Caco-2 (cell line): ENCODE measurements around the gene LTO1. TPM values are rescaled to one million over a fixed set of nuclear protein-coding genes. Genes with fewer than 3 reads are reported as not detected.

Source experiments
- BruUV-seq: library from RNA; stranded (reverse); fragments of 400-500 nt; replicated peaks from 2 replicates; lab custom pipeline; 2021; lab: Mats Ljungman, UMichigan
- CTCF ChIA-PET: fragments of 300-600 bp; sonication (Branson Sonifier 250); formaldehyde crosslinking; loops from one replicate; lab custom pipeline; 2022; ENCODE audit warnings: antibody characterized with exemption; lab: Charles Lee
- POLR2A ChIA-PET: fragments of 300-600 bp; sonication (Branson Sonifier 250); formaldehyde crosslinking; loops from one replicate; lab custom pipeline; 2022; ENCODE audit warnings: antibody characterized with exemption; lab: Charles Lee
- DNase-seq, 2 experiments: peaks; one replicate each; pipeline versions ENCODE4 v3.0.0 to v3.0.0-alpha.2; 2020 to 2022
- H3K27me3 ChIP-seq: replicated peaks from 2 replicates; pipeline ENCODE4 v1.6.0; 2011; ENCODE audit warnings: low read length; ENCODE audit not compliant: control insufficient read depth, insufficient read depth
- H3K36me3 ChIP-seq: 2 replicates; pipeline ENCODE4 v1.5.1; 2011; ENCODE audit warnings: low read length; ENCODE audit not compliant: control insufficient read depth, insufficient read depth
- H3K4me1 ChIP-seq: fragments of 250-450 bp; sonication (Bioruptor Pico); 2 replicates; pipeline ENCODE4 v1.5.1; 2020; ENCODE audit warnings: mild to moderate bottlenecking
- H3K4me3 ChIP-seq: 2 replicates; pipeline ENCODE4 v1.5.1; 2011; ENCODE audit warnings: low read depth, mild to moderate bottlenecking, control low read depth, low read length
- H3K9me3 ChIP-seq: fragments of 250-450 bp; sonication (Bioruptor Pico); 2 replicates; pipeline ENCODE4 v1.5.1; 2020; ENCODE audit warnings: mild to moderate bottlenecking, moderate library complexity
- H3K27ac Mint-ChIP-seq: one replicate; pipeline ENCODE4 v1.8.0; 2022; ENCODE audit warnings: mixed read lengths; ENCODE audit not compliant: unreplicated experiment
- H3K27me3 Mint-ChIP-seq: one replicate; pipeline ENCODE4 v1.8.0; 2022; ENCODE audit warnings: mixed read lengths; ENCODE audit not compliant: insufficient read depth, unreplicated experiment
- H3K36me3 Mint-ChIP-seq: one replicate; pipeline ENCODE4 v1.8.0; 2022; ENCODE audit warnings: mild to moderate bottlenecking, mixed read lengths; ENCODE audit not compliant: insufficient read depth, unreplicated experiment
- H3K4me1 Mint-ChIP-seq: one replicate; pipeline ENCODE4 v1.8.0; 2022; ENCODE audit warnings: low read depth, mixed read lengths; ENCODE audit not compliant: unreplicated experiment
- H3K4me3 Mint-ChIP-seq: one replicate; pipeline ENCODE4 v1.8.0; 2022; ENCODE audit warnings: mild to moderate bottlenecking, moderate library complexity, mixed read lengths; ENCODE audit not compliant: unreplicated experiment
- H3K9me3 Mint-ChIP-seq: one replicate; pipeline ENCODE4 v1.8.0; 2022; ENCODE audit warnings: mixed read lengths; ENCODE audit not compliant: unreplicated experiment
- CTCF ChIP-seq, 2 experiments: fragments of 200-600 bp in 1 of 2; IDR thresholded peaks; 1 replicate in 1 of 2; 2 replicates in 1 of 2; pipeline versions ENCODE4 v1.5.1 to v1.8.0; 2011 to 2022; ENCODE audit warnings: antibody characterized with exemption in 1 of 2, control low read depth in 1 of 2, inconsistent platforms in 1 of 2, low read depth in 1 of 2, low read length in 1 of 2, mild to moderate bottlenecking in 1 of 2, moderate library complexity in 1 of 2; ENCODE audit not compliant: insufficient read depth in 1 of 2, severe bottlenecking in 1 of 2, unreplicated experiment in 1 of 2
- intact Hi-C: fragments of 100-400 bp; cut with micrococcal nuclease; formaldehyde crosslinking; loops from one replicate; pipeline ENCODE4 v1.10.0; 2022; ENCODE audit not compliant: unreplicated experiment
- total RNA-seq: library from RNA; stranded (reverse); gene quantifications from 2 replicates; pipeline ENCODE4 v1.2.3, GENCODE V29; 2022

LTO1 gene
- total RNA-seq, 1 experiment from 2014 or later, result 49.3 TPM

GRCh38 chr11:69637198-69637940 is 37.8 kb downstream of the LTO1 start:
- BruUV-seq, result TSS peak; percentile 46
- Mint-ChIP-seq H3K27ac (peak overlapping the region; percentile 97), H3K27me3 (no peaks in the 10 kb centered on the region), H3K4me3 (peak overlapping the region; percentile 96), H3K36me3 (peaks cover 55% of the 10 kb centered on the region), H3K4me1 (peaks cover 25% of the 10 kb centered on the region), H3K9me3 (no peaks in the 10 kb centered on the region)
- no peak for TF ChIP-seq CTCF (IDR thresholded peaks at IDR 0.05; ENCODE audit: insufficient read depth in 1 of 2, low read depth in 1 of 2, low read length in 1 of 2, severe bottlenecking in 1 of 2, unreplicated experiment in 1 of 2)
- ChIA-PET CTCF (interaction anchor here (0.6 to 1.3 kb wide), 5 partner anchors 169 to 1662 kb away, joined by 3 to 10 read pairs (median 4); no protein-coding TSS in a partner anchor), POLR2A (interaction anchor here (0.6 to 1.8 kb wide), 8 partner anchors 21 to 588 kb away, joined by 3 to 9 read pairs (median 4); partner anchors contain the start of gene TPCN2)
- peak; percentile 76 to 77 for DNase-seq
- Histone ChIP-seq H3K36me3 (no peaks in the 10 kb centered on the region), H3K9me3 (no peaks in the 10 kb centered on the region), H3K4me1 (peaks cover 19% of the 10 kb centered on the region), H3K4me3 (peak overlapping the region; percentile 73), H3K27me3 (no peaks in the 10 kb centered on the region)
- intact Hi-C loops, result loop anchor here (2.0 kb wide), 1 partner anchor 201 kb away; no protein-coding TSS in a partner anchor

GRCh38 chr11:69636512-69637197 is 38.5 kb downstream of the LTO1 start:
- peaks cover 25% of the 10 kb centered on the region for H3K4me1 Mint-ChIP-seq
- Histone ChIP-seq H3K27me3 (no peaks in the 10 kb centered on the region), H3K36me3 (no peaks in the 10 kb centered on the region), H3K4me1 (peaks cover 19% of the 10 kb centered on the region), H3K9me3 (no peaks in the 10 kb centered on the region), H3K4me3 (peak overlapping the region; percentile 73)
- H3K9me3 Mint-ChIP-seq, result no peaks in the 10 kb centered on the region
- H3K4me3 Mint-ChIP-seq, result peak overlapping the region; percentile 96
- H3K27ac Mint-ChIP-seq, result peak overlapping the region; percentile 97
- no peak for TF ChIP-seq CTCF (IDR thresholded peaks at IDR 0.05; ENCODE audit: insufficient read depth in 1 of 2, low read depth in 1 of 2, low read length in 1 of 2, severe bottlenecking in 1 of 2, unreplicated experiment in 1 of 2)
- POLR2A ChIA-PET, result interaction anchor here (0.6 to 1.8 kb wide), 5 partner anchors 36 to 588 kb away, joined by 3 to 9 read pairs (median 6); partner anchors contain the start of gene TPCN2
- no peaks in the 10 kb centered on the region for H3K27me3 Mint-ChIP-seq
- intact Hi-C loops, result loop anchor here (1.0 to 2.0 kb wide), 2 partner anchors 35 to 200 kb away; no protein-coding TSS in a partner anchor
- H3K36me3 Mint-ChIP-seq, result peaks cover 55% of the 10 kb centered on the region
- no TSS peak for BruUV-seq
- CTCF ChIA-PET, result interaction anchor here (0.6 to 1.3 kb wide), 4 partner anchors 169 to 1663 kb away, joined by 3 to 4 read pairs (median 4); no protein-coding TSS in a partner anchor
- peak; percentile 97 to 98 for DNase-seq
